IMR-90 (cell line): ENCODE data around the gene EXOSC1. TPM values are rescaled to one million over a fixed set of nuclear protein-coding genes. Genes with fewer than 3 reads are reported as not detected.

Experiments
- ATAC-seq: fragments of 200-7000 bp; cut with Tn5 transposase; 2 replicates; pipeline ENCODE4 v1.9.1; 2020; ENCODE audit warnings: low read depth, mild to moderate bottlenecking, moderate library complexity
- BruUV-seq: library from RNA; stranded (reverse); fragments of 400-500 nt; replicated peaks from 2 replicates; lab custom pipeline; 2021; lab: Mats Ljungman, UMichigan
- CTCF ChIA-PET: fragments of 300-600 bp; formaldehyde crosslinking; extraction: SDS; loops from one replicate; lab custom pipeline; 2021; ENCODE audit warnings: antibody characterized with exemption; lab: Yijun Ruan, JAX
- POLR2A ChIA-PET: fragments of 300-600 bp; sonication (Branson Sonifier 250); formaldehyde crosslinking; loops from one replicate; lab custom pipeline; 2022; ENCODE audit warnings: antibody characterized with exemption; ENCODE audit not compliant: unreplicated experiment; lab: Charles Lee
- DNase-seq: peaks from one replicate; pipeline ENCODE4 v3.0.0; 2013
- H2AFZ ChIP-seq: replicated peaks from 2 replicates; pipeline ENCODE3; 2013; ENCODE audit warnings: low read length, mild to moderate bottlenecking; ENCODE audit not compliant: poor library complexity
- H2AK5ac ChIP-seq: 2 replicates; pipeline ENCODE4 v1.6.1; 2013; ENCODE audit warnings: low read depth, low read length, inconsistent platforms
- H2AK9ac ChIP-seq: replicated peaks from 2 replicates; pipeline ENCODE3; 2013; ENCODE audit warnings: mild to moderate bottlenecking, low read depth, low read length, moderate library complexity; ENCODE audit not compliant: poor library complexity
- H2BK120ac ChIP-seq: 2 replicates; pipeline ENCODE4 v1.6.1; 2013; ENCODE audit warnings: low read depth, low read length, inconsistent platforms
- H2BK15ac ChIP-seq: 3 replicates; pipeline ENCODE4 v1.6.1; 2013; ENCODE audit warnings: low read depth, low read length, inconsistent platforms
- H2BK20ac ChIP-seq: 2 replicates; pipeline ENCODE4 v1.6.1; 2013; ENCODE audit warnings: low read depth, mild to moderate bottlenecking, inconsistent platforms, low read length, moderate library complexity
- H2BK5ac ChIP-seq: 2 replicates; pipeline ENCODE4 v1.6.1; 2013; ENCODE audit warnings: mild to moderate bottlenecking, low read depth, low read length, inconsistent platforms; ENCODE audit not compliant: poor library complexity, severe bottlenecking
- H3K14ac ChIP-seq: replicated peaks from 2 replicates; pipeline ENCODE4 v1.6.1; 2013; ENCODE audit warnings: low read depth, low read length, inconsistent platforms
- H3K18ac ChIP-seq: 2 replicates; pipeline ENCODE4 v1.6.1; 2013; ENCODE audit warnings: low read depth, low read length, control low read depth
- H3K23ac ChIP-seq: 2 replicates; pipeline ENCODE4 v1.6.1; 2013; ENCODE audit warnings: low read depth, low read length, inconsistent platforms
- H3K27ac ChIP-seq: 2 replicates; pipeline ENCODE4 v1.5.1; 2013; ENCODE audit warnings: mild to moderate bottlenecking, control low read depth, low read length; ENCODE audit not compliant: insufficient read depth
- H3K27me3 ChIP-seq: 2 replicates; pipeline ENCODE4 v1.6.1; 2013; ENCODE audit warnings: low read length; ENCODE audit not compliant: control insufficient read depth, insufficient read depth
- H3K36me3 ChIP-seq: 2 replicates; pipeline ENCODE4 v1.6.1; 2013; ENCODE audit warnings: low read length, mixed read lengths; ENCODE audit not compliant: control insufficient read depth, insufficient read depth
- H3K4ac ChIP-seq: 2 replicates; pipeline ENCODE4 v1.6.1; 2013; ENCODE audit warnings: low read depth, low read length, inconsistent platforms
- H3K4me1 ChIP-seq: 2 replicates; pipeline ENCODE4 v1.6.1; 2013; ENCODE audit warnings: low read length, mixed read lengths; ENCODE audit not compliant: control insufficient read depth, insufficient read depth
- H3K4me2 ChIP-seq: 2 replicates; pipeline ENCODE4 v1.6.1; 2013; ENCODE audit warnings: low read depth, mild to moderate bottlenecking, control low read depth, low read length, moderate library complexity
- H3K4me3 ChIP-seq: 2 replicates; pipeline ENCODE4 v1.5.1; 2013; ENCODE audit warnings: low read depth, mild to moderate bottlenecking, control low read depth, low read length, moderate library complexity; ENCODE audit not compliant: insufficient read depth
- H3K56ac ChIP-seq: 2 replicates; pipeline ENCODE4 v1.6.1; 2013; ENCODE audit warnings: low read length, inconsistent platforms; ENCODE audit not compliant: insufficient read depth; ENCODE audit errors: extremely low read depth
- H3K79me1 ChIP-seq, 2 experiments: 2 replicates each; pipeline ENCODE4 v1.6.1; 2013; ENCODE audit warnings: low read length in 2 of 2, inconsistent platforms in 1 of 2, low read depth in 1 of 2
- H3K9ac ChIP-seq: 2 replicates; pipeline ENCODE4 v1.6.1; 2013; ENCODE audit warnings: low read depth, low read length, control low read depth
- H3K9me1 ChIP-seq: 2 replicates; pipeline ENCODE4 v1.6.1; 2013; ENCODE audit warnings: low read length, inconsistent platforms; ENCODE audit not compliant: insufficient read depth
- H3K9me3 ChIP-seq: 2 replicates; pipeline ENCODE4 v1.6.1; 2013; ENCODE audit warnings: low read length; ENCODE audit not compliant: control insufficient read depth, insufficient read depth
- H4K20me1 ChIP-seq: 2 replicates; pipeline ENCODE4 v1.6.1; 2013; ENCODE audit warnings: low read length, inconsistent platforms; ENCODE audit not compliant: insufficient read depth
- H4K5ac ChIP-seq: 2 replicates; pipeline ENCODE4 v1.6.1; 2013; ENCODE audit warnings: mild to moderate bottlenecking, low read depth, low read length, control low read depth
- H4K8ac ChIP-seq, 2 experiments: 2 replicates each; pipeline ENCODE4 v1.6.1; 2013; ENCODE audit warnings: low read depth in 2 of 2, low read length in 2 of 2, control low read depth in 1 of 2, inconsistent platforms in 1 of 2
- H4K91ac ChIP-seq: 2 replicates; pipeline ENCODE4 v1.6.1; 2013; ENCODE audit warnings: low read depth, low read length, inconsistent platforms; ENCODE audit not compliant: insufficient read depth
- BHLHE40 ChIP-seq: fragments of 150-350 bp; IDR thresholded peaks from 2 replicates; pipeline ENCODE4 v1.6.1; 2016; ENCODE audit warnings: mild to moderate bottlenecking, low read depth, low read length
- CEBPB ChIP-seq: IDR thresholded peaks from 2 replicates; pipeline ENCODE4 v1.6.1; 2012; ENCODE audit warnings: low read depth, low read length, improper control_type of control experiment
- FOS ChIP-seq: fragments of 150-350 bp; IDR thresholded peaks from 2 replicates; pipeline ENCODE4 v1.6.1; 2016; ENCODE audit warnings: low read depth, low read length
- MAFK ChIP-seq: IDR thresholded peaks from 2 replicates; pipeline ENCODE4 v1.6.1; 2012; ENCODE audit warnings: low read depth, low read length, improper control_type of control experiment
- MXI1 ChIP-seq: IDR thresholded peaks from 2 replicates; pipeline ENCODE4 v1.6.1; 2012; ENCODE audit warnings: low read depth, mild to moderate bottlenecking, low read length, moderate library complexity, borderline replicate concordance
- NFE2L2 ChIP-seq: fragments of 150-350 bp; IDR thresholded peaks from 2 replicates; pipeline ENCODE4 v1.6.1; 2016; ENCODE audit warnings: low read depth, mild to moderate bottlenecking, low read length
- POLR2A ChIP-seq: IDR thresholded peaks from 2 replicates; pipeline ENCODE4 v1.6.1; 2012; ENCODE audit warnings: mild to moderate bottlenecking, low read depth, low read length
- RAD21 ChIP-seq: IDR thresholded peaks from 2 replicates; pipeline ENCODE4 v1.6.1; 2012; ENCODE audit warnings: low read length, improper control_type of control experiment
- RFX5 ChIP-seq: IDR thresholded peaks from 2 replicates; pipeline ENCODE4 v1.8.0; 2012; ENCODE audit warnings: low read depth, mild to moderate bottlenecking, low read length, moderate library complexity
- SMC3 ChIP-seq: fragments of 150-350 bp; IDR thresholded peaks from 2 replicates; pipeline ENCODE4 v1.6.1; 2016; ENCODE audit warnings: low read depth, mild to moderate bottlenecking, antibody characterized with exemption, low read length, moderate library complexity
- WGBS, 2 experiments: methylation state at CpG; one replicate each; pipeline versions ENCODE4 v1.1.5 to v1.1.7; 2013; ENCODE audit warnings: missing lambda C conversion rate in 2 of 2; ENCODE audit not compliant: insufficient read length in 1 of 2; ENCODE audit errors: extremely low coverage in 2 of 2; 5-methylcytosine and 5-hydroxymethylcytosine counted together
- dilution Hi-C: fragments of 300-500 bp; cut with HindIII; formaldehyde crosslinking; loops from one replicate; pipeline ENCODE4 v1.14.3; 2018; ENCODE audit warnings: low sequenced_read_pairs; ENCODE audit not compliant: unreplicated experiment
- in situ Hi-C: fragments of 300-500 bp; cut with MboI; formaldehyde crosslinking; loops from 3 replicates; pipeline ENCODE4 v1.14.3; 2019; ENCODE audit warnings: low sequenced_read_pairs, inconsistent platforms, mixed read lengths
- intact Hi-C: fragments of 100-400 bp; cut with micrococcal nuclease; formaldehyde crosslinking; loops from 2 replicates; pipeline ENCODE4 v1.10.0; 2022
- polyA plus RNA-seq, 3 experiments: library from polyadenylated mRNA; depleted of rRNA; stranded (reverse); fragments of >200 nt; gene quantifications; 2 replicates each; pipeline ENCODE4 v1.2.3, GENCODE V29; 2012; ENCODE audit warnings: low replicate concordance in 1 of 3
- total RNA-seq: library from RNA; depleted of rRNA; stranded (reverse); fragments of >200 nt; gene quantifications from 2 replicates; pipeline ENCODE4 v1.2.3, GENCODE V29; 2012
- TF ChIP-seq, protein P1 (sequence below): fragments of 150-350 bp; IDR thresholded peaks from 2 replicates; pipeline ENCODE4 v1.6.1; 2017; ENCODE audit warnings: mild to moderate bottlenecking, antibody characterized with exemption, low read length, low read depth
- TF ChIP-seq, protein P2 (sequence below): conservative IDR thresholded peaks from 2 replicates; pipeline ENCODE4 v1.5.1; 2012; ENCODE audit warnings: mild to moderate bottlenecking, low read depth, low read length, improper control_type of control experiment
- TF ChIP-seq, protein P3 (sequence below): fragments of 150-350 bp; IDR thresholded peaks from 2 replicates; pipeline ENCODE4 v1.6.1; 2016; ENCODE audit warnings: low read depth, mild to moderate bottlenecking, low read length, moderate library complexity, borderline replicate concordance

EXOSC1 gene
- total and polyA plus RNA-seq, 2 of the 4 experiments (the other 2 are of a cell fraction), result 49.7 to 51.6 TPM

DNA sequence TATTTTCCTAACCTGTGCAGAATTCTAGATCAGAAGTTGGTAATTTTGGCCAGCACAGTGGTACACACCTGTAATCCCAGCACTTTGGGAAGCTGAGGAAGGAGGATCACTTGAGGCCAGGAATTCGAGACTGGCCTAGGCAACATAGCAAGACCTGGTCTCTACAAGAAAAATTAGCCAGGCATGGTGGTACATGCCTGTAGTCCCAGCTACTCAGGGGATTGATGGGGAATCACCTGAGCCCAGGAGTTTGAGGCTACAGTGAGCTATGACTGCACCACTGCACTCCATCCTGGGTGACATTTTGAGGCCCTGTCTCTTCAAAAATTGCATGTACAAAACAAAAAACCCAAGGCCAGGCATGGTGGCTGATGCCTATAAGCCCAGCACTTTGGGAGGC is 11.2 kb downstream of the EXOSC1 start:
- no peak overlapping the region for H2BK20ac ChIP-seq
- H3K4me1 ChIP-seq, result no peaks in the 10 kb centered on the region
- H3K79me1 ChIP-seq, result peaks cover 3 to 19% of the 10 kb centered on the region in 2 experiments; a peak in 2 of 4 replicates
- ChIA-PET POLR2A (no interaction called here), CTCF (interaction anchor here (1.0 kb wide), 1 partner anchor 24 kb away, joined by 3 read pairs; no protein-coding TSS in a partner anchor)
- intact Hi-C loops (no loop called here), in situ Hi-C loops (no loop called here), dilution Hi-C loops (no loop called here)
- H3K4ac ChIP-seq, result no peak overlapping the region
- no peaks in the 10 kb centered on the region for H3K9me3 ChIP-seq
- H4K91ac ChIP-seq, result no peak overlapping the region
- H2BK120ac ChIP-seq, result no peak overlapping the region
- H3K9ac ChIP-seq, result no peak overlapping the region
- no peak overlapping the region for H2BK15ac ChIP-seq
- no peak overlapping the region for H3K18ac ChIP-seq
- no peak overlapping the region for H2AFZ ChIP-seq
- H3K4me2 ChIP-seq, result no peak overlapping the region
- H3K36me3 ChIP-seq, result peaks cover 48% of the 10 kb centered on the region
- no peak for ATAC-seq
- no peak overlapping the region for H4K5ac ChIP-seq
- no peak overlapping the region for H3K56ac ChIP-seq
- TF ChIP-seq, protein P1, sequence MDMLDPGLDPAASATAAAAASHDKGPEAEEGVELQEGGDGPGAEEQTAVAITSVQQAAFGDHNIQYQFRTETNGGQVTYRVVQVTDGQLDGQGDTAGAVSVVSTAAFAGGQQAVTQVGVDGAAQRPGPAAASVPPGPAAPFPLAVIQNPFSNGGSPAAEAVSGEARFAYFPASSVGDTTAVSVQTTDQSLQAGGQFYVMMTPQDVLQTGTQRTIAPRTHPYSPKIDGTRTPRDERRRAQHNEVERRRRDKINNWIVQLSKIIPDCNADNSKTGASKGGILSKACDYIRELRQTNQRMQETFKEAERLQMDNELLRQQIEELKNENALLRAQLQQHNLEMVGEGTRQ, result no peak
- TF ChIP-seq MXI1 (no peak), SMC3 (no peak), MAFK (no peak), RAD21 (no peak), BHLHE40 (no peak), NFE2L2 (no peak), POLR2A (no peak), CEBPB (no peak), FOS (no peak), RFX5 (no peak)
- TF ChIP-seq, protein P2, sequence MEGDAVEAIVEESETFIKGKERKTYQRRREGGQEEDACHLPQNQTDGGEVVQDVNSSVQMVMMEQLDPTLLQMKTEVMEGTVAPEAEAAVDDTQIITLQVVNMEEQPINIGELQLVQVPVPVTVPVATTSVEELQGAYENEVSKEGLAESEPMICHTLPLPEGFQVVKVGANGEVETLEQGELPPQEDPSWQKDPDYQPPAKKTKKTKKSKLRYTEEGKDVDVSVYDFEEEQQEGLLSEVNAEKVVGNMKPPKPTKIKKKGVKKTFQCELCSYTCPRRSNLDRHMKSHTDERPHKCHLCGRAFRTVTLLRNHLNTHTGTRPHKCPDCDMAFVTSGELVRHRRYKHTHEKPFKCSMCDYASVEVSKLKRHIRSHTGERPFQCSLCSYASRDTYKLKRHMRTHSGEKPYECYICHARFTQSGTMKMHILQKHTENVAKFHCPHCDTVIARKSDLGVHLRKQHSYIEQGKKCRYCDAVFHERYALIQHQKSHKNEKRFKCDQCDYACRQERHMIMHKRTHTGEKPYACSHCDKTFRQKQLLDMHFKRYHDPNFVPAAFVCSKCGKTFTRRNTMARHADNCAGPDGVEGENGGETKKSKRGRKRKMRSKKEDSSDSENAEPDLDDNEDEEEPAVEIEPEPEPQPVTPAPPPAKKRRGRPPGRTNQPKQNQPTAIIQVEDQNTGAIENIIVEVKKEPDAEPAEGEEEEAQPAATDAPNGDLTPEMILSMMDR, result no peak
- TF ChIP-seq, protein P3, sequence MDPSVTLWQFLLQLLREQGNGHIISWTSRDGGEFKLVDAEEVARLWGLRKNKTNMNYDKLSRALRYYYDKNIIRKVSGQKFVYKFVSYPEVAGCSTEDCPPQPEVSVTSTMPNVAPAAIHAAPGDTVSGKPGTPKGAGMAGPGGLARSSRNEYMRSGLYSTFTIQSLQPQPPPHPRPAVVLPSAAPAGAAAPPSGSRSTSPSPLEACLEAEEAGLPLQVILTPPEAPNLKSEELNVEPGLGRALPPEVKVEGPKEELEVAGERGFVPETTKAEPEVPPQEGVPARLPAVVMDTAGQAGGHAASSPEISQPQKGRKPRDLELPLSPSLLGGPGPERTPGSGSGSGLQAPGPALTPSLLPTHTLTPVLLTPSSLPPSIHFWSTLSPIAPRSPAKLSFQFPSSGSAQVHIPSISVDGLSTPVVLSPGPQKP, result no peak
- no CpG with 5 or more reads among the region's 1 CpG for WGBS, 2 experiments
- no peak overlapping the region for H3K27ac ChIP-seq
- no peak overlapping the region for H2BK5ac ChIP-seq
- no peak overlapping the region for H3K14ac ChIP-seq
- no peak overlapping the region for H3K23ac ChIP-seq
- no peak overlapping the region for H4K8ac ChIP-seq
- H4K20me1 ChIP-seq, result peaks cover 17% of the 10 kb centered on the region
- DNase-seq, result no peak
- no peaks in the 10 kb centered on the region for H3K9me1 ChIP-seq
- no peaks in the 10 kb centered on the region for H3K27me3 ChIP-seq
- H2AK9ac ChIP-seq, result no peak overlapping the region
- no peak overlapping the region for H2AK5ac ChIP-seq
- H3K4me3 ChIP-seq, result no peak overlapping the region
- BruUV-seq, result no TSS peak
